ENCODE results near the gene RAB10.
A peak's percentile ranks its signal among the peaks of the same experiment; 100 is the strongest.
"Not testable (repeated sequence)": the region's sequence is repeated elsewhere in the genome, so short reads cannot be mapped to it uniquely, and the experiment has no call there.

The RAB10 gene

DNA sequence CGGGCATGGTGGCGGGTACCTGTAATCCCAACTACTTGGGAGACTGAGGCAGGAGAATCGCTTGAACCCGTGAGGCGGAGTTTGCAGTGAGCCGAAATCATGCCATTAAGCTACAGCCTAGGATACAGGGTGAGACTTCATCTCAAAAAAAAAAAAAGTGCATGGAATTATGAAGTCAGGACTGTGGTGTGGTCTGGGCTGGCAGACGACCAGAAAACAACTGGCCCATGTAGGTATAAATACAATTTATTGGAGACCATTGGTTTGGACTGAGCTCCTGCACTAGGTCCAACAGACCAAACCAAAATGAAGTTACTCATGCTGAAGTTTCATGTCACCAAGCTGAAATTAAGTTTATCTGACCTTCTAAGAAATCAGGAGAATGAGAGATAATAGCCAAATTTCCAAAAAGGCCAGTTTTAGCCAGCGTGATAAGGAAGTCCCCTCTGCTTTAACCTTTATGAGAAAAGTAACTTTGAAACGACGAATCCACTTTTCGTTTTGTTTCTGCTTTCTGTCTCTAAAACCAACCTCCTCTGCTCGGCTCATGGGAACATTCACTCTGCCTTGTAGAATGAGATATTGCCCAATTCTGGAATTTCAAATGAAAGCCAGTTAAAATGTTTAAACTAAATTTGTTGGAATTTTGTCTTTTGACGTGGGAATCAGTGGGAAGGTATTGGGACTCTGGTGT is 17.7 kb upstream of the RAB10 start:
- no peak overlapping the region for H3K4me3 ChIP-seq (replicated peaks; ENCODE audit: low read depth, low read length)
- TF ChIP-seq, protein P1, sequence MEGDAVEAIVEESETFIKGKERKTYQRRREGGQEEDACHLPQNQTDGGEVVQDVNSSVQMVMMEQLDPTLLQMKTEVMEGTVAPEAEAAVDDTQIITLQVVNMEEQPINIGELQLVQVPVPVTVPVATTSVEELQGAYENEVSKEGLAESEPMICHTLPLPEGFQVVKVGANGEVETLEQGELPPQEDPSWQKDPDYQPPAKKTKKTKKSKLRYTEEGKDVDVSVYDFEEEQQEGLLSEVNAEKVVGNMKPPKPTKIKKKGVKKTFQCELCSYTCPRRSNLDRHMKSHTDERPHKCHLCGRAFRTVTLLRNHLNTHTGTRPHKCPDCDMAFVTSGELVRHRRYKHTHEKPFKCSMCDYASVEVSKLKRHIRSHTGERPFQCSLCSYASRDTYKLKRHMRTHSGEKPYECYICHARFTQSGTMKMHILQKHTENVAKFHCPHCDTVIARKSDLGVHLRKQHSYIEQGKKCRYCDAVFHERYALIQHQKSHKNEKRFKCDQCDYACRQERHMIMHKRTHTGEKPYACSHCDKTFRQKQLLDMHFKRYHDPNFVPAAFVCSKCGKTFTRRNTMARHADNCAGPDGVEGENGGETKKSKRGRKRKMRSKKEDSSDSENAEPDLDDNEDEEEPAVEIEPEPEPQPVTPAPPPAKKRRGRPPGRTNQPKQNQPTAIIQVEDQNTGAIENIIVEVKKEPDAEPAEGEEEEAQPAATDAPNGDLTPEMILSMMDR (IDR thresholded peaks at IDR 0.05; ENCODE audit: low read length, missing control alignments), result no peak
- peak; percentile 55 for DNase-seq (ENCODE audit: low read depth)

DNA sequence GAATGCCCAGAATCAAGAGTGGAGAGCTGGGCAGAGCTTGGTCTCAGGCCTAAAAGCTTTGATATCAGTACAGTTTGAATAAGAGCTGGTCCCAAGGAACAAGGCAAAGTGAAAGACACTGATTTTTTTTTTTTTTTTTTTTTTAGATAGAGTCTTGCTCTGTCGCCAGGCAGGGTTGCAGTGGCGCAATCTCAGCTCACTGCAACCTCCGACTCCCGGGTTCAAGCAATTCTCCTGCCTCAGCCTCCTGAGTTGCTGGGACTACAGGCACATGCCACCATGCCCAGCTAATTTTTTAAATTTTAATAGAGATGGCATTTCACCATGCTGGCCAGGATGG is 17.2 kb upstream of the RAB10 start:
- H3K4me3 ChIP-seq (replicated peaks; ENCODE audit: low read depth, low read length); DNase-seq (ENCODE audit: low read depth): not testable (repeated sequence)

DNA sequence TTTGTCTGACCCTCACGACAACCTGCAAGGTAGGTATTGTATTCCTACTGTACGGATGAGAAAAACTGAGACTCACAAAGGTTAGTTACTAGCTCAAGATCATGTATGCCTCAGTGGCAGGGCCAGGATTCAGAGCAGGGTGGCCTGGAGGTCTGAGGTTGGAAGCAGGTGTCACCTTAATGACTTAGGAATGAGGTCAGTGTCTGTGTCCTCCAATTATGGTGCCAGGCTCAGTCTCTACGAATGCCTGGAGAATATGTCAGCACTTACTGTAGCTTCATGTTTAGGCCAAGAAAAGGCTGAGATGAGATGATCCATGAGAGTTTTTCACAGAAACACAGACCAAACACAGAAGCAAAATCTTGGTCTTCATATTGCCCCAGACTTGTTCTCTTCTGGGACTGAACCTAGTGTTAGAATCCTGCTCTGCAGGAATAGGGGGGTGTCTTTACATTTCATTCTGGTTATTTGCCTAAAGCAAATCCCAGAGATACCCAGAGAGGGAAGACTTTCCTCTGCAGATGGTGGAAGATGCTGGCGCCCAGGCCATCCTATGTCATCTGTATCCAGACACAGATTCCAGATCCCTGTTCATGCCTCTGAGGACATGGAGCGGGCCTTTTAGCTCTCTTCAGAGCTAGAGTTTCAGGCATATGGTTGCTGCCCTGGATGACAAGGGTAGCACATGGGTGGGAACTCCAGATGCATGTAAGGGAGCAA is 16.3 kb upstream of the RAB10 start:
- no peak for DNase-seq (ENCODE audit: low read depth)
- TF ChIP-seq, protein P1 (IDR thresholded peaks at IDR 0.05; ENCODE audit: low read length, missing control alignments), result no peak
- H3K4me3 ChIP-seq (replicated peaks; ENCODE audit: low read depth, low read length), result no peak overlapping the region

DNA sequence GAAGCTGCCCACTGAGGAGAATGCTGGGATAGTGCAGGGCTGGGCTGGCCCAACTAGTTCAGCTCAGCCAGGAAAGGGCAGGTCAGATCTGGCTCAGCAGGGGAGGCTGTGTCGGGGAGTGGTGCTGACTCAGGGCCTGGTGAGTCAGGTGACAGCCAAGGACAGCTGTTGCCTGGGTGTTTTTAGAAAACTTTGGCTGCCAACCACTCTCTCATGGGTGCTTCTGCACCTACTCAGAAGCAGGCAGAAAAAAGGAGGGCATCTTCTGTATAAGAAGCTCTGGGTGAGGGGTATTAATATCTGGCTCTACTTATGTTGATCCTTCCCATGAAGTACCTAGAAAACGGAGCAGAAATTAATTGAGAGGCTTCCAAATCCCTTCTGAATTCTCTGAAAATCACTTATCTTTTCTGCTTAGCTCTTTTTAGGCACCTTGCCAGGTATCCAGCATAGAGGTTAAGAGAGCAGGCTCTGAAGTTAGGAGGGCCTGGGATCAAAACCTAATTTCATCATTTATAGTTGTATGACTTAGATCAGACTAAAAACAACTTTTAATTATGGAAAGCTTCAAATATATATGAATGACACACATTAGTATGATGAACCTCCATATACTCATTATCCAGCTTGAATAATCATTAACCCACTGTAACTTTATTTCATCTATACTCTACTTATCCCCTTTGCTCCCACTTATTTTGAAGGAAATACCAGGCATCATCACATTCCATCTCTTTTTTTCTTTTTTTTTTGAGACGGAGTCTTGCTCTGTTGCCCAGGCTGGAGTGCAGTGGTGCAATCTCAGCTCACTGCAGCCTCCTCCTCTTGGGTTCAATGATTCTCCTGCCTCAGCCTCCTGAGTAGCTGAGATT is 15.5 kb upstream of the RAB10 start:
- DNase-seq (ENCODE audit: low read depth), result peak; percentile 88

DNA sequence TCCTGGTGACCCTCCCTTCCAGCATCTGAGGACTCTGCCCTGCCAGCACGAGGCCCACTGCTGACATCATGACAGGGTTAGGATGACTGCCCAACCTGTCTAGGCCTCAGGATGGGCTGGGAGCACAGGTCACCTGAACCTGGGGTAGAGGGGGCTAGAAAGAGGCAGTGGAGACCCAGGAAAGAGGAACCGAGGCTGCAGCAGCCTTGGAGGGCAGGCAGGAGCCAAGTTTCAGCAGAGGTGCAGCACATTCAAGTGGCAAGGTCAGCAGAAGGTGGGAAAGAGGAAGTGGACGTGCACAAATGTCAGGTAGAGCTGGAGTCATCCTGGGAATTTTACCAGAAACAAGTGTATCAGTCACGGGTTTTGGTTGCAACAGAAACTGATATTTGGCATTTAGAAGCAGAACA is 13.6 kb upstream of the RAB10 start:
- no peak for DNase-seq (ENCODE audit: low read depth)
- H3K4me3 ChIP-seq (replicated peaks; ENCODE audit: low read depth, low read length), result no peak overlapping the region
- TF ChIP-seq, protein P1 (IDR thresholded peaks at IDR 0.05; ENCODE audit: low read length, missing control alignments), result no peak

More for the DNA sequence above, 15.5 kb upstream of the RAB10 start:
- TF ChIP-seq, protein P1 (IDR thresholded peaks at IDR 0.05; ENCODE audit: low read length, missing control alignments), result no peak
- H3K4me3 ChIP-seq (replicated peaks; ENCODE audit: low read depth, low read length), result no peak overlapping the region

DNA sequence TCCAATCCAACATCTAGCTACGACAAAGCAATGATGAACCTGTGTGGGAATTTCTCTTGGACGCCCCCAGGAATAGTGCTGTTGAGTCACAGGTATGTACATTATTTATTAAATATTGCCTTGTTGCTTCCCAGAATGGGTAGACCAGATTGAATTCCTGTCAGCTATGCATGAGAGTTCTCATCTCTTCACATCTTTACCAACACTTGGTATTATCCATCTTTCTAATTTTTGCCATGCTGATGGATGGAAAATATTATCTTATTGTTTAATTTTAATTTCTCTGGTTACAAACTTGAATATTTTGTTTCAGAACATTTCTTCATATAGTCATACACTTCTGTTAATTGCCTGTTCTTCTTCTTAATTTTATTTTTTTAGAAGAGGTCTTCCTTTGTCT is 9.6 kb upstream of the RAB10 start:
- TF ChIP-seq, protein P1 (IDR thresholded peaks at IDR 0.05; ENCODE audit: low read length, missing control alignments), result no peak
- no peak overlapping the region for H3K4me3 ChIP-seq (replicated peaks; ENCODE audit: low read depth, low read length)
- no peak for DNase-seq (ENCODE audit: low read depth)

DNA sequence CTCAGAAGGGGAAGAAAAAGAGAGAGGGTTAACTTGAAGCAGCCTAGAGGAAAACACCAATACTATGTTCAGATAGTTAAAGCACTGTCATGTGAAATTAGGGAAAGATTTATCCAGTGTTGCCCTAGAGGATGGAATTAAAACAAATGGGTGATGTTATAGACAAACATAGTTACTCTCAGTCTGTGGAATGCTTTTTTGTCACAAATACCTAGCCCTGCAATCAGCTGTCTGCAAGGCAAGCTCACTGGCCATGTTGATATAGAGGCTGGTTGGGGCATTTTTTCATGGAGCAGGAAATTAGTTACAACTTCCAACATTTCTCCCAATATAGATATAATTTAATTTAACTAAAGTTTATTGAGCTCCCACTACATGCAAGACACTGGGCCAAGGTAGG is 8.4 kb upstream of the RAB10 start:
- no peak overlapping the region for H3K4me3 ChIP-seq (replicated peaks; ENCODE audit: low read depth, low read length)
- TF ChIP-seq, protein P1 (IDR thresholded peaks at IDR 0.05; ENCODE audit: low read length, missing control alignments), result no peak
- no peak for DNase-seq (ENCODE audit: low read depth)

DNA sequence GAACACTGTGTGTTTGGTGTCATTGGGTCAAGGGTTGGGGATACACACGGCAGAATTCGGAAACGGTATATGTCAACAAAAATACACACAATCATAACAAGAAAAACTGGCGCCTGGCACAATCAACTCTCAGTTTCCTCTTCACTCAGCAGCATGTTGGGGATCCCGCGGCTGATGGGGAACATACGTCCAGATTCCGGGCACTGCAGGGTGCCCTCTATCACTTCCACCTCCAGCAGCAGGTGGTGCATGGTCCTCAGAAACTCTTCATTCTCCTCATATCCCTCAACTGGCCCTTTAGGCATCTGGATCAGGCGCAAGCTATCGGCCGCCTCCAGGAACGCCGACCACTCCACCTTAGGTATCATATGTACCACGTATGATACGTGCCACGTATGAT is 5.8 kb upstream of the RAB10 start:
- not testable (repeated sequence) for H3K4me3 ChIP-seq (replicated peaks; ENCODE audit: low read depth, low read length); DNase-seq (ENCODE audit: low read depth)

DNA sequence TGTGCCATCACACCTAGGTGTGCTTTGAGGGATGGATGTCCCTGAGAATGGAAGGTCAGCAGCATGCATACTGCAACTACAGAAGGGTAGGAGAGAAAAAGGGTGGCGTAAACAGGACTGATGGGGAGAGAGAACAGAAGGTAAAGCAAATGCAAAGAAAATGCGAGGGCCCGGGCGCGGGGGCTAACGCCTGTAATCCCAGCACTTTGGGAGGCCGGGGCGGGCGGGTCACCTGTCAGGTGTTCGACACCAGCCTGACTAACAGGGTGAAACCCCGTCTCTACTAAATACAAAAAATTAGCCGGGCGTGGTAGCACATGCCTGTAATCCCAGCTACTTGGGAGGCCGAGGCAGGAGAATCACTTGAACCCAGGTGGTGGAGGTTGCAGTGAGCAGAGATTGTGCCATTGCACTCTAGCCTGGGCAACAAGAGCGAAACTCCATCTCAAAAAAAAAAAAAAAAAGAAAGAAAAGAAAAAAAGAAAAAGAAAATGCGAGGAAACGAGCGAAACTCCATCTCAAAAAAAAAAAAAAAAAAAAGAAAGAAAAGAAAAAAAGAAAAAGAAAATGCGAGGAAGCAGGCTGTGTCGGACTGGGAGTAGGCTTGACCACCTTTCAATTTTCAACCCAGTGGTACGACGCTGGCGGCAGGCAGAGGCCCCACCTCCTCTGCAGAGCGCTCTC is 1.2 kb upstream of the RAB10 start:
- not testable (repeated sequence) for DNase-seq (ENCODE audit: low read depth)
- peak overlapping the region; percentile 100 for H3K4me3 ChIP-seq (replicated peaks; ENCODE audit: low read depth, low read length)

All from fibroblast of pulmonary artery (primary cell).